OCI-LY3 (cell line): Measurements from ENCODE around the gene ARG2.

ENCODE experiments used
- CTCF ChIP-seq: fragments of 200-600, 300-600 bp; sonication (generic); IDR thresholded peaks from 2 replicates; pipeline ENCODE4 v1.5.1; 2014; ENCODE audit warnings: antibody characterized with exemption, low read length, low read depth
- EZH2phosphoT487 ChIP-seq: fragments of 200-600 bp; shearing (Covaris generic); IDR thresholded peaks from 2 replicates; pipeline ENCODE4 v1.6.1; 2018; ENCODE audit warnings: antibody characterized with exemption, mixed run types, low read depth

GRCh38 chr14:67690011-67690410 is 70.3 kb downstream of the ARG2 start:
- TF ChIP-seq CTCF = no peak
- no peak for TF ChIP-seq EZH2phosphoT487
